HCT116 (cell line): Measurements from ENCODE around the gene FLNA. TPM values are rescaled to one million over a fixed set of nuclear protein-coding genes. Genes with fewer than 3 reads are reported as not detected.

Source experiments
- ATAC-seq: fragments of 200-7000 bp; cut with Tn5 transposase; 2 replicates; pipeline ENCODE4 v1.9.1; 2020; ENCODE audit warnings: mild to moderate bottlenecking, moderate library complexity
- BruUV-seq: library from RNA; stranded (reverse); fragments of 400-500 nt; replicated peaks from 2 replicates; lab custom pipeline; 2021; lab: Mats Ljungman, UMichigan
- CTCF ChIA-PET: fragments of 300-600 bp; sonication (Branson Sonifier 250); formaldehyde crosslinking; loops from one replicate; lab custom pipeline; 2021; ENCODE audit warnings: antibody characterized with exemption; lab: Charles Lee
- POLR2A ChIA-PET: fragments of 300-600, 350-600 bp; sonication (Branson Sonifier 250); formaldehyde crosslinking; loops from one replicate; lab custom pipeline; 2021; ENCODE audit warnings: antibody characterized with exemption; lab: Charles Lee
- RAD21 ChIA-PET, 2 experiments: fragments of 300-600 bp; sonication (Branson Sonifier 250); formaldehyde crosslinking; loops; one replicate each; lab custom pipeline; 2023; ENCODE audit warnings: low total read pairs in 2 of 2; ENCODE audit not compliant: uncharacterized antibody in 2 of 2, unreplicated experiment in 2 of 2, low non-redundant PET in 1 of 2; lab: Charles Lee
- DNase-seq: peaks from one replicate; pipeline ENCODE4 v3.0.0-alpha.2; 2010; ENCODE audit warnings: low read depth, low spot score
- H2AFZ ChIP-seq: fragments of 200-600 bp; shearing (Covaris generic), sonication (generic); 2 replicates; pipeline ENCODE4 v1.6.1; 2017; ENCODE audit warnings: low read depth, mixed run types, mixed read lengths, antibody characterized with exemption, low read length; ENCODE audit not compliant: poor library complexity, severe bottlenecking
- H3K27ac ChIP-seq: 2 replicates; pipeline ENCODE4 v1.5.1; 2012; ENCODE audit warnings: low read depth, low read length
- H3K27me3 ChIP-seq: fragments of 200-600 bp; sonication (generic); 2 replicates; pipeline ENCODE4 v1.6.1; 2016; ENCODE audit warnings: mixed run types, low read length, mixed read lengths; ENCODE audit not compliant: insufficient read depth
- H3K36me3 ChIP-seq, 2 experiments: fragments of 200-500 bp in 1 of 2; fragments of 200-600 bp in 1 of 2; sonication (Bioruptor generic) in 1 of 2; sonication (generic) in 1 of 2; 2 replicates each; pipeline versions ENCODE4 v1.5.1 to v1.6.1; 2014 to 2016; ENCODE audit warnings: low read length in 2 of 2, inconsistent platforms in 1 of 2, mixed read lengths in 1 of 2, mixed run types in 1 of 2; ENCODE audit not compliant: insufficient read depth in 2 of 2, control insufficient read depth in 1 of 2
- H3K4me1 ChIP-seq, 2 experiments: fragments of 200-600 bp in 1 of 2; sonication (generic) in 1 of 2; 2 replicates each; pipeline versions ENCODE4 v1.5.1 to v1.6.1; 2012 to 2017; ENCODE audit warnings: low read length in 2 of 2, inconsistent platforms in 1 of 2, mild to moderate bottlenecking in 1 of 2, mixed read lengths in 1 of 2, mixed run types in 1 of 2, moderate library complexity in 1 of 2; ENCODE audit not compliant: insufficient read depth in 2 of 2, control insufficient read depth in 1 of 2
- H3K4me2 ChIP-seq: fragments of 200-600 bp; sonication (generic); 2 replicates; pipeline ENCODE4 v1.6.1; 2017; ENCODE audit warnings: mixed run types, low read length, mixed read lengths
- H3K4me3 ChIP-seq, 2 experiments: fragments of 200-600 bp in 1 of 2; sonication (generic) in 1 of 2; replicated peaks in 1 of 2; 2 replicates each; pipeline ENCODE4 v1.5.1; 2011 to 2016; ENCODE audit warnings: low read length in 2 of 2, control low read depth in 1 of 2, low read depth in 1 of 2, mild to moderate bottlenecking in 1 of 2, mixed read lengths in 1 of 2, mixed run types in 1 of 2
- H3K79me2 ChIP-seq: fragments of 200-600 bp; sonication (generic); 2 replicates; pipeline ENCODE4 v1.6.1; 2017; ENCODE audit warnings: mild to moderate bottlenecking, mixed run types, low read length, moderate library complexity, mixed read lengths; ENCODE audit not compliant: insufficient read depth
- H3K9ac ChIP-seq: fragments of 200-600 bp; sonication (generic); 2 replicates; pipeline ENCODE4 v1.6.1; 2016; ENCODE audit warnings: low read length, mixed read lengths
- H3K9me2 ChIP-seq: fragments of 200-600 bp; sonication (generic), shearing (Covaris generic); 2 replicates; pipeline ENCODE4 v1.6.1; 2017; ENCODE audit warnings: mixed run types, mild to moderate bottlenecking, moderate library complexity; ENCODE audit not compliant: insufficient read depth
- H3K9me3 ChIP-seq, 2 experiments: fragments of 200-500 bp in 1 of 2; fragments of 200-600 bp in 1 of 2; sonication (Bioruptor generic) in 1 of 2; sonication (generic) in 1 of 2; 2 replicates each; pipeline ENCODE4 v1.6.1; 2014 to 2017; ENCODE audit warnings: low read length in 2 of 2, mixed read lengths in 2 of 2, inconsistent platforms in 1 of 2, low read depth in 1 of 2, mild to moderate bottlenecking in 1 of 2, mixed run types in 1 of 2, moderate library complexity in 1 of 2; ENCODE audit not compliant: control insufficient read depth in 1 of 2, insufficient read depth in 1 of 2
- H4K20me1 ChIP-seq: fragments of 200-600 bp; sonication (generic), shearing (Covaris generic); 2 replicates; pipeline ENCODE4 v1.6.1; 2017; ENCODE audit warnings: mixed run types, mild to moderate bottlenecking, moderate library complexity; ENCODE audit not compliant: insufficient read depth
- CBX3 ChIP-seq: IDR thresholded peaks from 2 replicates; pipeline ENCODE4 v1.6.1; 2012; ENCODE audit warnings: low read depth
- CEBPB ChIP-seq: IDR thresholded peaks from 2 replicates; pipeline ENCODE4 v1.6.1; 2012; ENCODE audit warnings: low read depth
- EGR1 ChIP-seq: IDR thresholded peaks from 2 replicates; pipeline ENCODE4 v1.6.1; 2012; ENCODE audit warnings: low read depth
- ELF1 ChIP-seq: IDR thresholded peaks from 2 replicates; pipeline ENCODE4 v1.6.1; 2012; ENCODE audit warnings: low read depth, borderline replicate concordance
- EZH2phosphoT487 ChIP-seq: fragments of 200-600 bp; IDR thresholded peaks from 2 replicates; pipeline ENCODE4 v1.6.1; 2018; ENCODE audit warnings: antibody characterized with exemption, borderline replicate concordance
- FOSL1 ChIP-seq: IDR thresholded peaks from 2 replicates; pipeline ENCODE4 v1.6.1; 2012; ENCODE audit warnings: low read depth
- SIN3A ChIP-seq: IDR thresholded peaks from 2 replicates; pipeline ENCODE4 v1.6.1; 2012; ENCODE audit warnings: low read depth
- SRF ChIP-seq: IDR thresholded peaks from 2 replicates; pipeline ENCODE4 v1.6.1; 2012; ENCODE audit warnings: low read depth
- ZFX ChIP-seq: fragments of 450-650 bp; IDR thresholded peaks from 2 replicates; pipeline ENCODE4 v1.6.1; 2017
- intact Hi-C: fragments of 100-400 bp; cut with micrococcal nuclease; formaldehyde crosslinking; loops from 2 replicates; pipeline ENCODE4 v1.10.0; 2022
- total RNA-seq: library from RNA; stranded (reverse); gene quantifications from one replicate; pipeline ENCODE4 v1.2.1, GENCODE V29; 2021; ENCODE audit not compliant: unreplicated experiment
- TF ChIP-seq, protein P1 (sequence below): IDR thresholded peaks from 2 replicates; pipeline ENCODE4 v1.6.1; 2011; ENCODE audit warnings: mild to moderate bottlenecking, low read length, moderate library complexity; ENCODE audit not compliant: insufficient replicate concordance; ENCODE audit errors: extremely low read depth
- TF ChIP-seq, protein P2 (sequence below): IDR thresholded peaks from 2 replicates; pipeline ENCODE4 v1.6.1; 2012
- TF ChIP-seq, protein P3 (sequence below): IDR thresholded peaks from 2 replicates; pipeline ENCODE4 v1.6.1; 2012; ENCODE audit warnings: low read depth

FLNA gene
- total RNA-seq, 1 experiment from 2014 or later = 546 TPM

DNA sequence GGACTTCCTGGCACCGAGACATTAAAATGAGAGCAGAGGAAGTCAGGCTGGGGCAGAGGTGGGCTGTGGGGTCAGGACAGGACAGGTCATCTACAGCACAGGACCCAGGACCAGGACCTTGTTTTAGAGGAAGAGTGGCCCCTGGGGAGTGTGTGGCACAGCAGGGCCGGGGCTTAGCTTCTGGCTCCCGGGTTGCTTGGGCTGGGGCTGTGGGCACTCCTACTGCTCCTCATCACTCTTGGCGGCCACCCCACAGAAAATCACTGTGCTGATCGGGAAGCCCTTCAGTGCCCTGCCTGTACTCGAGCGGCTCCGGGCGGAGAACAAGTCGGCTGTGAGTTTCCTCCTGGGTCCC, 45.9 kb upstream of the FLNA start:
- Histone ChIP-seq H3K9me2 (no peaks in the 10 kb centered on the region), H3K9me3 (no peaks in the 10 kb centered on the region), H3K36me3 (no peaks in the 10 kb centered on the region), H4K20me1 (no peaks in the 10 kb centered on the region), H3K4me1 (peaks cover 0 to 4% of the 10 kb centered on the region in 2 experiments; a peak in 1 of 4 replicates), H2AFZ (no peak overlapping the region), H3K4me3 (no peak overlapping the region), H3K79me2 (no peaks in the 10 kb centered on the region), H3K9ac (no peak overlapping the region), H3K27ac (no peak overlapping the region), H3K4me2 (no peak overlapping the region), H3K27me3 (no peaks in the 10 kb centered on the region)
- intact Hi-C loops = no loop called here
- RAD21 ChIA-PET = no interaction called here
- CTCF ChIA-PET = no interaction called here
- ATAC-seq (no peak), DNase-seq (no peak)
- TF ChIP-seq, protein P1, sequence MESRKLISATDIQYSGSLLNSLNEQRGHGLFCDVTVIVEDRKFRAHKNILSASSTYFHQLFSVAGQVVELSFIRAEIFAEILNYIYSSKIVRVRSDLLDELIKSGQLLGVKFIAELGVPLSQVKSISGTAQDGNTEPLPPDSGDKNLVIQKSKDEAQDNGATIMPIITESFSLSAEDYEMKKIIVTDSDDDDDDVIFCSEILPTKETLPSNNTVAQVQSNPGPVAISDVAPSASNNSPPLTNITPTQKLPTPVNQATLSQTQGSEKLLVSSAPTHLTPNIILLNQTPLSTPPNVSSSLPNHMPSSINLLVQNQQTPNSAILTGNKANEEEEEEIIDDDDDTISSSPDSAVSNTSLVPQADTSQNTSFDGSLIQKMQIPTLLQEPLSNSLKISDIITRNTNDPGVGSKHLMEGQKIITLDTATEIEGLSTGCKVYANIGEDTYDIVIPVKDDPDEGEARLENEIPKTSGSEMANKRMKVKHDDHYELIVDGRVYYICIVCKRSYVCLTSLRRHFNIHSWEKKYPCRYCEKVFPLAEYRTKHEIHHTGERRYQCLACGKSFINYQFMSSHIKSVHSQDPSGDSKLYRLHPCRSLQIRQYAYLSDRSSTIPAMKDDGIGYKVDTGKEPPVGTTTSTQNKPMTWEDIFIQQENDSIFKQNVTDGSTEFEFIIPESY = no peak
- no peak for TF ChIP-seq CBX3
- no peak for TF ChIP-seq SRF
- TF ChIP-seq FOSL1 = no peak
- no peak for TF ChIP-seq EGR1
- TF ChIP-seq, protein P2, sequence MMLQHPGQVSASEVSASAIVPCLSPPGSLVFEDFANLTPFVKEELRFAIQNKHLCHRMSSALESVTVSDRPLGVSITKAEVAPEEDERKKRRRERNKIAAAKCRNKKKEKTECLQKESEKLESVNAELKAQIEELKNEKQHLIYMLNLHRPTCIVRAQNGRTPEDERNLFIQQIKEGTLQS = no peak
- POLR2A ChIA-PET = no interaction called here
- BruUV-seq = no TSS peak

DNA sequence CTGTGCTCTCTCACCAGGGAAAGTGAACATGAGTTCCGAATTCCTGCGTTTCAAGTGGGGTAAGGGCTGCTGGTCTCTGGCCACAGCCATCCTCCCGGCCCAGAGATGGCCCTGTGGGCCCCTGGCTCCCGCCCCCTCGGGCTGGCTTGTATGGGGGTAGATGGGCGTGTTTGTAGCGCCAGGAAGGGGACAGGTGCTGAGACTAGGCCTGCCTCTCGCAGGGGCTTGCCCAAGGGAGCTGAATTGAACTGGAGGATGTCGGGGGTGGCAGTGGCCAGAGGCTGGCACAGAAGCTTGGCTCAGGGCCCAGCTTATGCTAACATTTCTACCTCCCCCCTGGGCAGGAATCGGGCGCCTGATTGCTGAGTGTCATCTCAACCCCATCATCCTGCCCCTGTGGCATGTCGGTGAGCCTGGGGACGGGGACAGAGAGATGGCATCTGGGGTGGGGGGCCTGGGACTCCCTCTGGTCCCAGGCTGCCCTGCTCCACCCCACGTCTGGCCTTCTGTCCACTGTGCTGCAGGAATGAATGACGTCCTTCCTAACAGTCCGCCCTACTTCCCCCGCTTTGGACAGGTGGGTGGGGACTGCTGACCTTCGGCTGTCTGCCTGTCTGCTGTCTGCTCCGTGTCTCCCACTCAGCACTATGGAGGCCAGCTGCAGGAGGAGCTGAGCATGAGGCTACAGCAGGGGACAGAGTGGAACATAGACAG, 45.4 kb upstream of the FLNA start:
- ATAC-seq (no peak), DNase-seq (no peak)
- H4K20me1 ChIP-seq = no peaks in the 10 kb centered on the region
- no peak overlapping the region for H3K4me3 ChIP-seq
- H3K27me3 ChIP-seq = no peaks in the 10 kb centered on the region
- no TSS peak for BruUV-seq
- ChIA-PET RAD21 (no interaction called here), POLR2A (no interaction called here), CTCF (no interaction called here)
- intact Hi-C loops = no loop called here
- no peak overlapping the region for H3K27ac ChIP-seq
- no peak overlapping the region for H2AFZ ChIP-seq
- H3K79me2 ChIP-seq = no peaks in the 10 kb centered on the region
- H3K4me1 ChIP-seq = no peaks in the 10 kb centered on the region
- H3K9me2 ChIP-seq = no peaks in the 10 kb centered on the region
- no peak overlapping the region for H3K4me2 ChIP-seq
- H3K9me3 ChIP-seq = no peaks in the 10 kb centered on the region
- no peaks in the 10 kb centered on the region for H3K36me3 ChIP-seq
- H3K9ac ChIP-seq = no peak overlapping the region
- TF ChIP-seq, protein P3, sequence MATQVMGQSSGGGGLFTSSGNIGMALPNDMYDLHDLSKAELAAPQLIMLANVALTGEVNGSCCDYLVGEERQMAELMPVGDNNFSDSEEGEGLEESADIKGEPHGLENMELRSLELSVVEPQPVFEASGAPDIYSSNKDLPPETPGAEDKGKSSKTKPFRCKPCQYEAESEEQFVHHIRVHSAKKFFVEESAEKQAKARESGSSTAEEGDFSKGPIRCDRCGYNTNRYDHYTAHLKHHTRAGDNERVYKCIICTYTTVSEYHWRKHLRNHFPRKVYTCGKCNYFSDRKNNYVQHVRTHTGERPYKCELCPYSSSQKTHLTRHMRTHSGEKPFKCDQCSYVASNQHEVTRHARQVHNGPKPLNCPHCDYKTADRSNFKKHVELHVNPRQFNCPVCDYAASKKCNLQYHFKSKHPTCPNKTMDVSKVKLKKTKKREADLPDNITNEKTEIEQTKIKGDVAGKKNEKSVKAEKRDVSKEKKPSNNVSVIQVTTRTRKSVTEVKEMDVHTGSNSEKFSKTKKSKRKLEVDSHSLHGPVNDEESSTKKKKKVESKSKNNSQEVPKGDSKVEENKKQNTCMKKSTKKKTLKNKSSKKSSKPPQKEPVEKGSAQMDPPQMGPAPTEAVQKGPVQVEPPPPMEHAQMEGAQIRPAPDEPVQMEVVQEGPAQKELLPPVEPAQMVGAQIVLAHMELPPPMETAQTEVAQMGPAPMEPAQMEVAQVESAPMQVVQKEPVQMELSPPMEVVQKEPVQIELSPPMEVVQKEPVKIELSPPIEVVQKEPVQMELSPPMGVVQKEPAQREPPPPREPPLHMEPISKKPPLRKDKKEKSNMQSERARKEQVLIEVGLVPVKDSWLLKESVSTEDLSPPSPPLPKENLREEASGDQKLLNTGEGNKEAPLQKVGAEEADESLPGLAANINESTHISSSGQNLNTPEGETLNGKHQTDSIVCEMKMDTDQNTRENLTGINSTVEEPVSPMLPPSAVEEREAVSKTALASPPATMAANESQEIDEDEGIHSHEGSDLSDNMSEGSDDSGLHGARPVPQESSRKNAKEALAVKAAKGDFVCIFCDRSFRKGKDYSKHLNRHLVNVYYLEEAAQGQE = no peak
- TF ChIP-seq EGR1 (no peak), CBX3 (no peak), ELF1 (no peak), ZFX (no peak), EZH2phosphoT487 (no peak), SIN3A (no peak), CEBPB (no peak), FOSL1 (no peak)
- TF ChIP-seq, protein P1 = no peak
